Liver (tissue), 9 donors: ENCODE measurements around the gene GSX2. TPM values are rescaled to one million over a fixed set of nuclear protein-coding genes. Genes with fewer than 3 reads are reported as not detected.

ENCODE experiments used
- DNase-seq: peaks from one replicate; pipeline ENCODE4 v3.0.0-alpha.2; 2017; ENCODE audit warnings: low spot score
- H3K27ac ChIP-seq, 2 donors: one replicate each; pipeline ENCODE4 v1.7.0; 2013; ENCODE audit warnings: inconsistent platforms in 2 of 2, low read length in 2 of 2, control low read depth in 1 of 2, low read depth in 1 of 2, mild to moderate bottlenecking in 1 of 2
- H3K27me3 ChIP-seq, 4 donors: one replicate each; pipeline versions ENCODE4 v1.6.1 to v1.7.0; 2013; ENCODE audit warnings: low read length in 3 of 4, inconsistent platforms in 1 of 4, mild to moderate bottlenecking in 1 of 4, moderate library complexity in 1 of 4; ENCODE audit not compliant: control insufficient read depth in 4 of 4, insufficient read depth in 4 of 4
- H3K36me3 ChIP-seq, 4 donors: one replicate each; pipeline versions ENCODE4 v1.6.1 to v1.7.0; 2013; ENCODE audit warnings: low read length in 3 of 4, mild to moderate bottlenecking in 3 of 4, low read depth in 1 of 4, moderate library complexity in 1 of 4; ENCODE audit not compliant: control insufficient read depth in 4 of 4, insufficient read depth in 3 of 4
- H3K4me1 ChIP-seq, 4 donors: one replicate each; pipeline versions ENCODE4 v1.6.1 to v1.7.0; 2013; ENCODE audit warnings: low read length in 3 of 4, mild to moderate bottlenecking in 3 of 4, moderate library complexity in 1 of 4; ENCODE audit not compliant: control insufficient read depth in 4 of 4, insufficient read depth in 4 of 4
- H3K4me3 ChIP-seq, 3 donors: one replicate each; pipeline versions ENCODE4 v1.6.1 to v1.7.0; 2013; ENCODE audit warnings: low read length in 3 of 3, control low read depth in 1 of 3, low read depth in 1 of 3, mild to moderate bottlenecking in 1 of 3
- H3K9ac ChIP-seq, 2 donors: one replicate each; pipeline ENCODE4 v1.7.0; 2013; ENCODE audit warnings: low read length in 2 of 2, mild to moderate bottlenecking in 2 of 2, moderate library complexity in 2 of 2, control low read depth in 1 of 2, low read depth in 1 of 2
- H3K9me3 ChIP-seq, 4 donors: one replicate each; pipeline versions ENCODE4 v1.6.1 to v1.7.0; 2013; ENCODE audit warnings: low read length in 3 of 4; ENCODE audit not compliant: control insufficient read depth in 4 of 4
- ATF3 ChIP-seq: IDR thresholded peaks from 2 replicates; pipeline ENCODE4 v1.6.1; 2016; ENCODE audit warnings: antibody characterized with exemption
- CTCF ChIP-seq: fragments of 150-350 bp; IDR thresholded peaks from 2 replicates; pipeline ENCODE4 v1.5.1; 2017; ENCODE audit warnings: improper control_type of control experiment, low read depth, low read length; ENCODE audit not compliant: missing input control
- EGR1 ChIP-seq, 2 donors: IDR thresholded peaks; 2 replicates each; pipeline ENCODE4 v1.6.1; 2016 to 2018; ENCODE audit warnings: antibody characterized with exemption in 2 of 2, low read depth in 2 of 2
- FOXA1 ChIP-seq: IDR thresholded peaks from 2 replicates; pipeline ENCODE4 v1.6.1; 2016; ENCODE audit warnings: antibody characterized with exemption
- FOXA2 ChIP-seq: IDR thresholded peaks from 2 replicates; pipeline ENCODE4 v1.6.1; 2016; ENCODE audit warnings: antibody characterized with exemption
- GABPA ChIP-seq, 2 donors: IDR thresholded peaks in 1 of 2; conservative IDR thresholded peaks in 1 of 2; 2 replicates each; pipeline ENCODE4 v1.6.1; 2016; ENCODE audit warnings: antibody characterized with exemption in 2 of 2, mild to moderate bottlenecking in 1 of 2, moderate library complexity in 1 of 2
- HNF4A ChIP-seq, 2 donors: conservative IDR thresholded peaks; 2 replicates each; pipeline ENCODE4 v1.6.1; 2016; ENCODE audit warnings: antibody characterized with exemption in 2 of 2, mild to moderate bottlenecking in 2 of 2
- HNF4G ChIP-seq: IDR thresholded peaks from 2 replicates; pipeline ENCODE4 v1.6.1; 2016; ENCODE audit warnings: antibody characterized with exemption
- JUND ChIP-seq, 2 donors: IDR thresholded peaks; 2 replicates each; pipeline ENCODE4 v1.6.1; 2016; ENCODE audit warnings: antibody characterized with exemption in 2 of 2
- MAX ChIP-seq: IDR thresholded peaks from 2 replicates; pipeline ENCODE4 v1.6.1; 2016; ENCODE audit warnings: antibody characterized with exemption
- NR2F2 ChIP-seq: IDR thresholded peaks from 2 replicates; pipeline ENCODE4 v1.6.1; 2016; ENCODE audit warnings: antibody characterized with exemption
- RAD21 ChIP-seq, 2 donors: IDR thresholded peaks; 2 replicates each; pipeline ENCODE4 v1.6.1; 2016; ENCODE audit warnings: antibody characterized with exemption in 2 of 2, mild to moderate bottlenecking in 2 of 2
- REST ChIP-seq: IDR thresholded peaks from 2 replicates; pipeline ENCODE4 v1.6.1; 2016; ENCODE audit warnings: antibody characterized with exemption, mild to moderate bottlenecking
- RXRA ChIP-seq, 2 donors: IDR thresholded peaks; 2 replicates each; pipeline ENCODE4 v1.6.1; 2017 to 2018; ENCODE audit warnings: antibody characterized with exemption in 2 of 2, mild to moderate bottlenecking in 1 of 2
- SP1 ChIP-seq: IDR thresholded peaks from 2 replicates; pipeline ENCODE4 v1.6.1; 2018; ENCODE audit warnings: antibody characterized with exemption, mild to moderate bottlenecking
- TAF1 ChIP-seq: conservative IDR thresholded peaks from 2 replicates; pipeline ENCODE4 v1.6.1; 2016; ENCODE audit warnings: antibody characterized with exemption, mild to moderate bottlenecking
- YY1 ChIP-seq: IDR thresholded peaks from 2 replicates; pipeline ENCODE4 v1.6.1; 2016; ENCODE audit warnings: antibody characterized with exemption, mild to moderate bottlenecking
- WGBS: extraction: QIAGEN DNeasy Blood & Tissue Kit; methylation state at CpG from one replicate; pipeline ENCODE4 v1.1.7; 2013; 5-methylcytosine and 5-hydroxymethylcytosine counted together
- polyA plus RNA-seq, 2 donors: library from polyadenylated mRNA; stranded (reverse) in 1 of 2; unstranded in 1 of 2; fragments of 200-250 nt in 1 of 2; fragments of >200 nt in 1 of 2; fragmentation: Nextera tagmentation in 1 of 2; extraction: Ambion mirVana in 1 of 2; gene quantifications; one replicate each; pipeline versions ENCODE4 v1.2.1 to v1.2.3, GENCODE V29; 2013 to 2015
- total RNA-seq, 2 donors: library from RNA; depleted of rRNA; stranded (reverse); fragments of >200 nt; gene quantifications; one replicate each; pipeline ENCODE4 v1.2.3, GENCODE V29; 2014
- donor health status: healthy.
- donor health status: healthy.
- donor health status: healthy.
- donor health status: healthy.
- donor health status: healthy.

Gene GSX2
- total and polyA plus RNA-seq, 4 donors = not detected

DNA sequence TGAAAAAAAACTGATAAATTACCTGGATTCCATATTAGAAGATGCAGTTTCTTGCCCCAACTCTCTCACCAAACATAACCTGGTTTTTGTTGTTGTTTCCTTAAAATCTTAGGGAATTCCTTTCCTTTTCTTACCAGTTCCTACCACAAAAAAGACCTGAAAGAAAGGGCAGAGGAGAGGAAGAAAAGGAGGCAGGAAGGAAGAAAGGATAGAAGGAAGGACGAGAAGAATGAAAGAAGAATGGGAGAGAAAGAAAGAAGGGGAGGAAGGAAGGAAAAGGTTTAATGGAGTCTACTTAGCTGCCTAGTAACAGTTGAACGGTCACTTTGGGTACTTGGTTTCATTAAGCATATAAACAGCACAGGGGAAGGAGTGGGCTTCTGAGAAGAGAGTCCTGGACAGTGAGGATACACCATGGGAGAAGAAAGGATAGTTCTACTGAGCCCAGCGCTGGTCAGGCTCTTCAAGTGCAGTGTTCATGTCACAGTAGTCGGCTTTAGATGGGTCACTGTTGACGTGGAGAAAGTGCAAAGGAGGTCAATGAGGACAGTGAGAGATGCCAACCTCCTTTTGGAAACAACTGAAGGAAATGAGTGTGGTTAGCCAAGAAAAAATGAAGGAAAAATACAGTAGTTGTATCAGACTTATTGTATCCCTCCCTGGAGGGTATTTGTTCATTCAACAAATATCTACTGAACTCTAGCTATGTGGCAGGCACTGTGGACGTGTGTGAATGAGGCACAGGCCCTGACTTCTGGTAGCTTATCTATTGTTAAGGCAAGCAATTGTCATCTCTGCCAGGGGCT is 34.5 kb upstream of the GSX2 start:
- no peaks in the 10 kb centered on the region for H3K9me3 ChIP-seq
- no peaks in the 10 kb centered on the region for H3K27me3 ChIP-seq
- WGBS = 75% methylated on average over 6 of the region's 6 CpGs
- H3K9ac ChIP-seq = peak overlapping the region; percentile 67 to 87
- peaks cover 3 to 23% (median 18%) of the 10 kb centered on the region in 4 donors for H3K4me1 ChIP-seq
- no peak overlapping the region for H3K4me3 ChIP-seq
- H3K27ac ChIP-seq = peak overlapping the region; percentile 97 to 100
- peaks cover 0 to 2% (median 0%) of the 10 kb centered on the region in 4 donors for H3K36me3 ChIP-seq
- TF ChIP-seq JUND (IDR thresholded peaks at IDR 0.05) (no peak), FOXA1 (no peak), HNF4A (conservative IDR thresholded peaks at IDR 0.05) (no peak), RAD21 (IDR thresholded peaks at IDR 0.05) (no peak), ATF3 (no peak), RXRA (IDR thresholded peaks at IDR 0.05) (no peak), GABPA (IDR thresholded peaks at IDR 0.05 in 1 of 2, conservative IDR thresholded peaks at IDR 0.05 in 1 of 2) (no peak), TAF1 (no peak), SP1 (no peak), NR2F2 (no peak), MAX (no peak), YY1 (no peak), EGR1 (IDR thresholded peaks at IDR 0.05; ENCODE audit: low read depth in 2 of 2) (no peak), FOXA2 (no peak), CTCF (no peak), HNF4G (no peak)
- DNase-seq = no peak

- TF ChIP-seq CTCF (no peak), SP1 (no peak), RAD21 (IDR thresholded peaks at IDR 0.05) (no peak), JUND (IDR thresholded peaks at IDR 0.05) (no peak), GABPA (IDR thresholded peaks at IDR 0.05 in 1 of 2, conservative IDR thresholded peaks at IDR 0.05 in 1 of 2) (no peak), NR2F2 (no peak), RXRA (IDR thresholded peaks at IDR 0.05) (no peak), YY1 (no peak), MAX (no peak), HNF4G (no peak), REST (no peak), HNF4A (conservative IDR thresholded peaks at IDR 0.05) (no peak), TAF1 (no peak)
- no peak for DNase-seq
- peaks cover 3 to 18% (median 14%) of the 10 kb centered on the region in 4 donors for H3K4me1 ChIP-seq
- H3K27me3 ChIP-seq = no peaks in the 10 kb centered on the region
- no peaks in the 10 kb centered on the region for H3K9me3 ChIP-seq
- no peak overlapping the region for H3K4me3 ChIP-seq
- peak overlapping the region; percentile 4 to 100 for H3K27ac ChIP-seq
- peaks cover 0 to 2% (median 0%) of the 10 kb centered on the region in 4 donors for H3K36me3 ChIP-seq
- 94% methylated on average over 2 of the region's 2 CpGs for WGBS
- no peak overlapping the region for H3K9ac ChIP-seq
Observed at GRCh38 chr4:54066088-54066415, 33.9 kb upstream of the GSX2 start.
